WERI-Rb-1 (cell line): ENCODE results near the gene HSP90B1.
A peak's percentile ranks its signal among the peaks of the same experiment; 100 is the strongest.

Experiments
- DNase-seq: peaks from one replicate; pipeline ENCODE4 v3.0.0-alpha.2; 2020
- H3K27ac ChIP-seq: fragments of 250-450 bp; sonication (Bioruptor Pico); 2 replicates; pipeline ENCODE4 v1.5.1; 2020; ENCODE audit warnings: mild to moderate bottlenecking, moderate library complexity
- H3K27me3 ChIP-seq: fragments of 250-450 bp; sonication (Bioruptor Pico); 2 replicates; pipeline ENCODE4 v1.5.1; 2021; ENCODE audit warnings: mild to moderate bottlenecking, low read depth, moderate library complexity; ENCODE audit not compliant: insufficient read depth, severe bottlenecking
- H3K36me3 ChIP-seq: fragments of 250-450 bp; sonication (Bioruptor Pico); 2 replicates; pipeline ENCODE4 v1.5.1; 2020; ENCODE audit warnings: mild to moderate bottlenecking, moderate library complexity
- H3K4me3 ChIP-seq: 2 replicates; pipeline ENCODE4 v1.5.1; 2011; ENCODE audit warnings: low read depth, mild to moderate bottlenecking, control low read depth, low read length
- H3K9me3 ChIP-seq: fragments of 250-450 bp; sonication (Bioruptor Pico); 2 replicates; pipeline ENCODE4 v1.5.1; 2021; ENCODE audit warnings: mild to moderate bottlenecking, moderate library complexity; ENCODE audit not compliant: severe bottlenecking
- TF ChIP-seq, protein P1 (sequence below): IDR thresholded peaks from 2 replicates; pipeline ENCODE4 v1.5.1; 2011; ENCODE audit warnings: low read depth, mild to moderate bottlenecking, control low read depth, inconsistent platforms, low read length

Gene HSP90B1

GRCh38 chr12:103915306-103915705, 14.9 kb upstream of the HSP90B1 start:
- TF ChIP-seq, protein P1, sequence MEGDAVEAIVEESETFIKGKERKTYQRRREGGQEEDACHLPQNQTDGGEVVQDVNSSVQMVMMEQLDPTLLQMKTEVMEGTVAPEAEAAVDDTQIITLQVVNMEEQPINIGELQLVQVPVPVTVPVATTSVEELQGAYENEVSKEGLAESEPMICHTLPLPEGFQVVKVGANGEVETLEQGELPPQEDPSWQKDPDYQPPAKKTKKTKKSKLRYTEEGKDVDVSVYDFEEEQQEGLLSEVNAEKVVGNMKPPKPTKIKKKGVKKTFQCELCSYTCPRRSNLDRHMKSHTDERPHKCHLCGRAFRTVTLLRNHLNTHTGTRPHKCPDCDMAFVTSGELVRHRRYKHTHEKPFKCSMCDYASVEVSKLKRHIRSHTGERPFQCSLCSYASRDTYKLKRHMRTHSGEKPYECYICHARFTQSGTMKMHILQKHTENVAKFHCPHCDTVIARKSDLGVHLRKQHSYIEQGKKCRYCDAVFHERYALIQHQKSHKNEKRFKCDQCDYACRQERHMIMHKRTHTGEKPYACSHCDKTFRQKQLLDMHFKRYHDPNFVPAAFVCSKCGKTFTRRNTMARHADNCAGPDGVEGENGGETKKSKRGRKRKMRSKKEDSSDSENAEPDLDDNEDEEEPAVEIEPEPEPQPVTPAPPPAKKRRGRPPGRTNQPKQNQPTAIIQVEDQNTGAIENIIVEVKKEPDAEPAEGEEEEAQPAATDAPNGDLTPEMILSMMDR, result no peak
- Histone ChIP-seq H3K4me3 (no peak overlapping the region), H3K27me3 (no peaks in the 10 kb centered on the region), H3K36me3 (no peaks in the 10 kb centered on the region), H3K9me3 (no peaks in the 10 kb centered on the region), H3K27ac (no peak overlapping the region)
- no peak for DNase-seq

DNA sequence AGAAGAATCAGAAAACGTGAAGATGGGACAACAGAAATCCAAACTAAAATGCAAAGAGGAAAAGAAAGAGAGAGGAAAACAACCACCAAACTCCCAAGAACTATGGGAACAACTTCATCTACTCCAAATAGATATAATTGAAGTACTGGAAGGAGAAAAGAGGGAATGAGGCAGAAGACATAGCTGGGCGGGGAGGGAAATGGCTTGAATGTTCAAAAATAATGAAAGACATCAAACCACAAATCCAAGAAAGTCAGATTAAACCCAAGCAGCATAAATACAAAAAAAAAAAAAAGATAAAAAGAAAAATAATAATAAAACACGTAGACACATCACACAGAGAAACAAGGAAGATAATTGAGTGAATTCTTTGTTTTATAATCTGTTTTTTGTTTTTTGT, 12.3 kb upstream of the HSP90B1 start:
- Histone ChIP-seq H3K36me3 (no peaks in the 10 kb centered on the region), H3K4me3 (no peak overlapping the region), H3K27ac (no peak overlapping the region), H3K9me3 (no peaks in the 10 kb centered on the region), H3K27me3 (no peaks in the 10 kb centered on the region)
- TF ChIP-seq, protein P1, result no peak
- DNase-seq, result no peak

DNA sequence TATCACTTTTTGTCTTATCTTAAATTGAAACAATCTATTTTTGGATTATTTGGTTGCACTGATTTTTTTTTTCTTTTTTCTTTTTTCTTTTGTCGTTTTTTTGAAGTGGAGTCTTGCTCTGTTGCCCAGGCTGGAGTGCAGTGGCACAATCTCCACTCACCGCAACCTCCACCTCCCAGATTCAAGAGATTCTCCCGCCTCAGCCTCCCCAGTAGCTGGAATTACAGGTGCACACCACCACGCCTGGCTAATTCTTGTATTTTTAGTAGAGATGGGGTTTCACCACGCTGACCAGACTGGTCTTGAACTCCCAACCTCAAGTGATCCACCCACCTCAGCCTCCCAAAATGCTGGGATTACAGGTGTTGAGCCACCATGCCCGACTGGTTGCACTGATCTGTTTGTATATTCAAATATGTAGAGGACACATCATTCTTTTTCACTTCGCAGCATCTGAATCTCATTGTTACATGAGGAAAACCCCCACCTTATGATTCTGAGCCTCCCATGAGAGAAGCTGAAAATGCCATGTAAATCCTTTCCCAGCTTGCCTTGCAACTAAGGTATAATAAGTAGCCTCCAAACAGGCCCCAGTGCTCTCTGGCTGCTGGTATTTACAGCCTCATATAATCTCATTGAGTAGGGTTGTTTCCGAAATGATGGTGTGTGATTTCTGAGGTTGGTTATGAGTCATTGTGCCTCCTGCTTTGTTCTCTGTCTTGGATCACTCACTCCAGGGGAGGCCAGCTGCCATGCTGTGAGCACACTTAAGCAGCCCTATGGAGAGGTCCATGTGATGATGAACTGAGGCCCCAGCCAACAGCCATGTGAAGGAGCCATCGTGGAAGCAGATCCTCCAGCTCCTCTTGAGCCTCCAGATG, 5.2 kb upstream of the HSP90B1 start:
- no peak for DNase-seq
- no peak overlapping the region for H3K27ac ChIP-seq

DNA sequence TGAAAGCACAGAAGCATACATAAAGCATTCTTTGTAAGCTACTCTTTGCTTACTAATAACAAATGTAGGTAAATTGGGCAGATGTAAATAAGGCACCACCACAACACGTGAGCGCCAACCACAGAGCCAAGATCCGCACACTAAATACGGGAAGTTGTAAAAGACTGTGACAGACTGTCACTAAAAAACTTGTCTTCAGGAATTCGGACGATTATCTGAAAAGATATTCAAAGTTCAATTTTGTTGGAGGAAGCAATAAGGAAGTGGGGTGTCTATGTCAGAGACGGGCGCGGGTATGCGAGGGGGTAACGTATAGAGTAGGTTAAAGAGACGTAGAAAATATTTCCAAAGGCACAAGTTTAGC, 1.5 kb upstream of the HSP90B1 start:
- no peak for DNase-seq
- H3K36me3 ChIP-seq, result peaks cover 30% of the 10 kb centered on the region
- TF ChIP-seq, protein P1, result no peak
- peak overlapping the region; percentile 92 for H3K27ac ChIP-seq
- H3K4me3 ChIP-seq, result peak overlapping the region; percentile 99
- no peaks in the 10 kb centered on the region for H3K27me3 ChIP-seq
- H3K9me3 ChIP-seq, result no peaks in the 10 kb centered on the region

More for the DNA sequence above, 5.2 kb upstream of the HSP90B1 start:
- no peaks in the 10 kb centered on the region for H3K36me3 ChIP-seq
- H3K4me3 ChIP-seq, result no peak overlapping the region
- TF ChIP-seq, protein P1, result no peak
- H3K9me3 ChIP-seq, result no peaks in the 10 kb centered on the region
- no peaks in the 10 kb centered on the region for H3K27me3 ChIP-seq

DNA sequence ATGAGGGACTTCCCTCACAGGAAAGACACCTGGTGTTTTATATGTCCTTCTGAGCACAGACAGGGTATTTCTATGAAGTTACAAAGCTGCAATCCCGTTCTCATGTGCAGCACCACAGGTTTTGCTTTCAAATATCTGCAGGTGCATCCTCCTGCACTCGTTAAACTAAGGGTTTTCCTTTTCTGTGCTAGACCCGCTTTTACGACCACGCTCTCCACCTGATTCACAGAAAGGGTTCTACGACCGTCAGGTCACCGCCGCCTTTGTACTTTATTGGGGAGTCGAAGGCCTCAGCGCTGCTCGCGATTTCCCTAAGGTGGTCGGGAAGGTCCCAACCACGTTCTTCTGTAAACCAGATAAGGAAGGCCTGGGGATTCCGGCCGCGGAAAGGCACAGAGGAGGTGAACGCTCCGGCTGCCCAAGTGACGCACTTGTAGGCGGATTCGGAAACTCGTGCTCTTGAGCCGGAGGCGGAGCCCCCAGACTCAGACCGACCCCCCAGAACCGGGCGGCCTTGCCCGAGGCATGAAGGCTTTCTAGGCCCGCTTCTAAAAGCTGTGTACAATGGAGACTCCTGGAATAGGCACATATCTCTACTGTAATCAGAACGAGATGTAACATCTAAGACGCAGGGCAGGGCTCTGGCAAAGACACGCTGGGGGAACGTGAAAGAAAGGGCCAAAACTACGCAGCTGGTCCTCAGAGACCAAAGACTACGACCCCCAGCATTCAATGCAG, 995 bp upstream of the HSP90B1 start:
- Histone ChIP-seq H3K4me3 (peak overlapping the region; percentile 99), H3K27me3 (no peaks in the 10 kb centered on the region), H3K9me3 (no peaks in the 10 kb centered on the region), H3K36me3 (peaks cover 36% of the 10 kb centered on the region), H3K27ac (peak overlapping the region; percentile 92)
- DNase-seq, result peak; percentile 86
- TF ChIP-seq, protein P1, result no peak
